H9 (cell line): ENCODE data around the gene LDLRAD4. TPM values are rescaled to one million over a fixed set of nuclear protein-coding genes. Genes with fewer than 3 reads are reported as not detected.

Experiments used
- DNase-seq: peaks from one replicate; pipeline ENCODE4 v3.0.0-alpha.2; 2017
- H2AFZ ChIP-seq: one replicate; pipeline ENCODE4 v1.6.1; 2013; ENCODE audit warnings: mild to moderate bottlenecking, low read length, control low read depth, moderate library complexity
- H2AK5ac ChIP-seq: 2 replicates; pipeline ENCODE4 v1.6.1; 2013; ENCODE audit warnings: low read length, control low read depth, mixed read lengths; ENCODE audit not compliant: insufficient read length
- H2BK120ac ChIP-seq: one replicate; pipeline ENCODE4 v1.6.1; 2013; ENCODE audit warnings: low read depth, mild to moderate bottlenecking, low read length, control low read depth, inconsistent platforms; ENCODE audit not compliant: poor library complexity, severe bottlenecking
- H2BK12ac ChIP-seq: 2 replicates; pipeline ENCODE4 v1.6.1; 2013; ENCODE audit warnings: low read length, control low read depth, mixed read lengths, low read depth; ENCODE audit not compliant: insufficient read length
- H2BK15ac ChIP-seq: 2 replicates; pipeline ENCODE4 v1.6.1; 2013; ENCODE audit warnings: low read depth, low read length, control low read depth
- H2BK20ac ChIP-seq: one replicate; pipeline ENCODE4 v1.6.1; 2013; ENCODE audit warnings: low read depth, mild to moderate bottlenecking, low read length, control low read depth, inconsistent platforms; ENCODE audit not compliant: poor library complexity, severe bottlenecking
- H2BK5ac ChIP-seq: 2 replicates; pipeline ENCODE4 v1.6.1; 2013; ENCODE audit warnings: low read length, control low read depth, mixed read lengths; ENCODE audit not compliant: insufficient read length
- H3K14ac ChIP-seq: 2 replicates; pipeline ENCODE4 v1.6.1; 2013; ENCODE audit warnings: low read length, control low read depth; ENCODE audit not compliant: insufficient read depth
- H3K18ac ChIP-seq: 2 replicates; pipeline ENCODE4 v1.6.1; 2013; ENCODE audit warnings: low read depth, mild to moderate bottlenecking, mixed read lengths, low read length, control low read depth; ENCODE audit not compliant: insufficient read length
- H3K23ac ChIP-seq: 2 replicates; pipeline ENCODE4 v1.6.1; 2013; ENCODE audit warnings: low read length, control low read depth, mixed read lengths, low read depth; ENCODE audit not compliant: insufficient read length
- H3K23me2 ChIP-seq: 2 replicates; pipeline ENCODE4 v1.6.1; 2013; ENCODE audit warnings: low read depth, mild to moderate bottlenecking, mixed read lengths, low read length, control low read depth; ENCODE audit not compliant: insufficient read length, poor library complexity, severe bottlenecking
- H3K27ac ChIP-seq: 2 replicates; pipeline ENCODE4 v1.5.1; 2013; ENCODE audit warnings: low read length, control low read depth, mixed read lengths, low read depth; ENCODE audit not compliant: insufficient read length
- H3K27me3 ChIP-seq: 2 replicates; pipeline ENCODE4 v1.6.1; 2013; ENCODE audit warnings: low read length, control low read depth, inconsistent platforms; ENCODE audit not compliant: insufficient read depth
- H3K4ac ChIP-seq: 2 replicates; pipeline ENCODE4 v1.6.1; 2013; ENCODE audit warnings: low read depth, mild to moderate bottlenecking, control low read depth, inconsistent platforms, low read length, moderate library complexity
- H3K4me1 ChIP-seq: 2 replicates; pipeline ENCODE4 v1.6.1; 2013; ENCODE audit warnings: low read length, control low read depth, inconsistent platforms; ENCODE audit not compliant: insufficient read depth
- H3K4me2 ChIP-seq: 2 replicates; pipeline ENCODE4 v1.6.1; 2013; ENCODE audit warnings: low read length, control low read depth, mixed read lengths; ENCODE audit not compliant: insufficient read length, insufficient read depth
- H3K56ac ChIP-seq: 2 replicates; pipeline ENCODE4 v1.6.1; 2013; ENCODE audit warnings: low read depth, mild to moderate bottlenecking, mixed read lengths, low read length, control low read depth; ENCODE audit not compliant: insufficient read length
- H3K79me1 ChIP-seq: 2 replicates; pipeline ENCODE4 v1.6.1; 2013; ENCODE audit warnings: low read depth, mild to moderate bottlenecking, moderate library complexity, low read length, control low read depth, inconsistent platforms; ENCODE audit not compliant: insufficient read depth, poor library complexity, severe bottlenecking
- H3K79me2 ChIP-seq: 2 replicates; pipeline ENCODE4 v1.6.1; 2013; ENCODE audit warnings: low read length, control low read depth, inconsistent platforms; ENCODE audit not compliant: insufficient read depth
- H3K9ac ChIP-seq: 2 replicates; pipeline ENCODE4 v1.6.1; 2013; ENCODE audit warnings: low read length, control low read depth, mixed read lengths; ENCODE audit not compliant: insufficient read length; ENCODE audit errors: extremely low read depth
- H3K9me3 ChIP-seq: one replicate; pipeline ENCODE4 v1.6.1; 2013; ENCODE audit warnings: low read depth, low read length, inconsistent platforms; ENCODE audit not compliant: control insufficient read depth
- H3T11ph ChIP-seq: one replicate; pipeline ENCODE4 v1.6.1; 2013; ENCODE audit warnings: mild to moderate bottlenecking, low read length, control low read depth, inconsistent platforms
- H4K20me1 ChIP-seq: one replicate; pipeline ENCODE4 v1.6.1; 2013; ENCODE audit not compliant: control insufficient read depth, insufficient read length, insufficient read depth
- H4K5ac ChIP-seq: 2 replicates; pipeline ENCODE4 v1.6.1; 2013; ENCODE audit warnings: low read depth, mild to moderate bottlenecking, mixed read lengths, low read length, control low read depth; ENCODE audit not compliant: insufficient read length
- H4K8ac ChIP-seq: replicated peaks from 2 replicates; pipeline ENCODE4 v1.6.1; 2013; ENCODE audit warnings: low read length, control low read depth, mixed read lengths, low read depth; ENCODE audit not compliant: insufficient read length
- H4K91ac ChIP-seq: 2 replicates; pipeline ENCODE4 v1.6.1; 2013; ENCODE audit warnings: low read depth, mild to moderate bottlenecking, moderate library complexity, mixed read lengths, low read length, control low read depth; ENCODE audit not compliant: insufficient read length
- H3K27ac Mint-ChIP-seq, 3 experiments: 2 replicates in 2 of 3; 3 replicates in 1 of 3; pipeline ENCODE4 v1.8.0; 2020 to 2021; ENCODE audit warnings: mixed read lengths in 3 of 3, mild to moderate bottlenecking in 1 of 3, moderate library complexity in 1 of 3
- H3K27me3 Mint-ChIP-seq: 2 replicates; pipeline ENCODE4 v1.8.0; 2021; ENCODE audit warnings: low read depth, mild to moderate bottlenecking, moderate library complexity, mixed read lengths
- H3K36me3 Mint-ChIP-seq, 3 experiments: 2 replicates in 2 of 3; 3 replicates in 1 of 3; pipeline ENCODE4 v1.8.0; 2020 to 2021; ENCODE audit warnings: low read depth in 3 of 3, mixed read lengths in 3 of 3; ENCODE audit not compliant: insufficient read depth in 1 of 3
- H3K4me1 Mint-ChIP-seq, 2 experiments: 2 replicates each; pipeline ENCODE4 v1.8.0; 2020; ENCODE audit warnings: mixed read lengths in 2 of 2
- H3K4me3 Mint-ChIP-seq, 2 experiments: 2 replicates in 1 of 2; 3 replicates in 1 of 2; pipeline ENCODE4 v1.8.0; 2020 to 2021; ENCODE audit warnings: mild to moderate bottlenecking in 2 of 2, mixed read lengths in 2 of 2, moderate library complexity in 1 of 2
- H3K9me3 Mint-ChIP-seq, 2 experiments: 2 replicates in 1 of 2; 3 replicates in 1 of 2; pipeline ENCODE4 v1.8.0; 2020; ENCODE audit warnings: mild to moderate bottlenecking in 2 of 2, mixed read lengths in 2 of 2, moderate library complexity in 1 of 2
- WGBS: extraction: QIAGEN DNeasy Blood & Tissue Kit; methylation state at CpG from one replicate; pipeline ENCODE4 v1.1.7; 2013; ENCODE audit warnings: missing lambda C conversion rate, low lambda C conversion rate, mixed read lengths; ENCODE audit not compliant: insufficient read length; ENCODE audit errors: extremely low coverage; 5-methylcytosine and 5-hydroxymethylcytosine counted together
- total RNA-seq: library from RNA; stranded (reverse); gene quantifications from 2 replicates; pipeline ENCODE4 v1.2.1, GENCODE V29; 2021
- TF ChIP-seq, protein P1 (sequence below): fragments of 200-600 bp; sonication (generic); conservative IDR thresholded peaks from 3 replicates; pipeline ENCODE4 v1.8.0; 2021; ENCODE audit warnings: antibody characterized with exemption, mild to moderate bottlenecking

LDLRAD4 gene
- total RNA-seq, 1 experiment from 2014 or later: 3.9 TPM

GRCh38 chr18:13407484-13407883 is 188.9 kb downstream of the LDLRAD4 start:
- H3K56ac ChIP-seq: no peak overlapping the region

More at GRCh38 chr18:13407484-13407883, 188.9 kb downstream of the LDLRAD4 start:
- no peak overlapping the region for H3K27ac Mint-ChIP-seq
- Histone ChIP-seq H3K9ac (no peak overlapping the region), H3K27ac (no peak overlapping the region), H2BK120ac (no peak overlapping the region), H3K14ac (no peak overlapping the region), H2AK5ac (no peak overlapping the region), H3K4ac (no peak overlapping the region), H3K4me2 (no peak overlapping the region), H4K8ac (no peak overlapping the region), H3T11ph (no peak overlapping the region), H3K79me1 (no peaks in the 10 kb centered on the region), H2BK20ac (no peak overlapping the region), H3K23me2 (no peaks in the 10 kb centered on the region), H2BK5ac (no peak overlapping the region), H4K91ac (no peak overlapping the region), H4K20me1 (no peaks in the 10 kb centered on the region), H3K18ac (no peak overlapping the region), H3K79me2 (no peaks in the 10 kb centered on the region), H2AFZ (no peak overlapping the region), H3K23ac (no peak overlapping the region), H3K9me3 (no peaks in the 10 kb centered on the region), H2BK12ac (no peak overlapping the region), H3K27me3 (no peaks in the 10 kb centered on the region), H3K4me1 (no peaks in the 10 kb centered on the region), H2BK15ac (no peak overlapping the region), H4K5ac (no peak overlapping the region)
- DNase-seq: no peak
- H3K4me1 Mint-ChIP-seq: peaks cover 2 to 4% of the 10 kb centered on the region in 2 experiments; a peak in 2 of 4 replicates
- no CpG with 5 or more reads among the region's 4 CpGs for WGBS
- peaks cover 0 to 5% (median 4%) of the 10 kb centered on the region in 3 experiments; a peak in 1 of 7 replicates for H3K36me3 Mint-ChIP-seq
- TF ChIP-seq, protein P1, sequence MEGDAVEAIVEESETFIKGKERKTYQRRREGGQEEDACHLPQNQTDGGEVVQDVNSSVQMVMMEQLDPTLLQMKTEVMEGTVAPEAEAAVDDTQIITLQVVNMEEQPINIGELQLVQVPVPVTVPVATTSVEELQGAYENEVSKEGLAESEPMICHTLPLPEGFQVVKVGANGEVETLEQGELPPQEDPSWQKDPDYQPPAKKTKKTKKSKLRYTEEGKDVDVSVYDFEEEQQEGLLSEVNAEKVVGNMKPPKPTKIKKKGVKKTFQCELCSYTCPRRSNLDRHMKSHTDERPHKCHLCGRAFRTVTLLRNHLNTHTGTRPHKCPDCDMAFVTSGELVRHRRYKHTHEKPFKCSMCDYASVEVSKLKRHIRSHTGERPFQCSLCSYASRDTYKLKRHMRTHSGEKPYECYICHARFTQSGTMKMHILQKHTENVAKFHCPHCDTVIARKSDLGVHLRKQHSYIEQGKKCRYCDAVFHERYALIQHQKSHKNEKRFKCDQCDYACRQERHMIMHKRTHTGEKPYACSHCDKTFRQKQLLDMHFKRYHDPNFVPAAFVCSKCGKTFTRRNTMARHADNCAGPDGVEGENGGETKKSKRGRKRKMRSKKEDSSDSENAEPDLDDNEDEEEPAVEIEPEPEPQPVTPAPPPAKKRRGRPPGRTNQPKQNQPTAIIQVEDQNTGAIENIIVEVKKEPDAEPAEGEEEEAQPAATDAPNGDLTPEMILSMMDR: no peak
- peaks cover 5 to 6% of the 10 kb centered on the region in 2 experiments; a peak in 4 of 5 replicates for H3K9me3 Mint-ChIP-seq
- no peak overlapping the region for H3K4me3 Mint-ChIP-seq
- no peaks in the 10 kb centered on the region; the same call in 1 of the 2 replicates for H3K27me3 Mint-ChIP-seq
